SK-N-DZ (cell line): Measurements from ENCODE around the gene COASY. TPM values are rescaled to one million over a fixed set of nuclear protein-coding genes. Genes with fewer than 3 reads are reported as not detected.

Experiments
- DNase-seq: peaks from one replicate; pipeline ENCODE4 v3.0.0-alpha.2; 2015; ENCODE audit warnings: low spot score
- polyA plus RNA-seq, 2 experiments: library from polyadenylated mRNA; depleted of rRNA; stranded (reverse); fragments of >200 nt; gene quantifications; 2 replicates each; pipeline ENCODE4 v1.2.3, GENCODE V29; 2014

COASY gene
- polyA plus RNA-seq (2014; cell fraction: cytosol; rRNA removed) = 33.3 and 40.2 TPM in 2 replicates
- polyA plus RNA-seq (2014; cell fraction: nucleus; rRNA removed) = 89.3 TPM in 2 replicates

DNA sequence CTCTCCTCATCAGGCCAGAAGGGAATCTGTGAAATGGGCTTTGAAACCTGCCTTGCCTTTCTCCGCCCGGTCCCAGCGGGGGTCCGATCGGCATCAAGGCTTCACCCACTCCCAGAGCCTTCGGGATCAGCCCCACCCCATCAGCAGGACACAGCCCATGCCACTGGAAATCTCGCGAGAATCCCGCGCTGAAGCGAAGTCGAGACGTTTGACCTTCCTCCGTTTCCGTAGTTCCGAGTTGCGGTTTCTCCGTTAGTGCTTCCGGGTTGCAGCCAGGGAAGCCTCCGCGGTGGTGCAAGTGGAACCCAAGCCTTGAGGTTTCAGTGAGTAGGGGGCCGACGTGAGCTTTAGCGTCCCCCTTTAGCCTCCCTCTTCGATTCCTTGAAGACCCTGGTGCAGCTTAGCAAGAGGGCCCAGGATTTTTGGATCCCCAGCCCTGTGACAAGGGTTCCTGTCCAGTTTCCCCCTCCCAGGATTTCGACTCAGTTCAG lies at the start of gene COASY:
Gene COASY, plus strand, starts transcription at position 252 of the 491 bp plus-strand sequence. CDS start 475 bp downstream, outside the sequence.
- DNase-seq = peak; percentile 99

DNA sequence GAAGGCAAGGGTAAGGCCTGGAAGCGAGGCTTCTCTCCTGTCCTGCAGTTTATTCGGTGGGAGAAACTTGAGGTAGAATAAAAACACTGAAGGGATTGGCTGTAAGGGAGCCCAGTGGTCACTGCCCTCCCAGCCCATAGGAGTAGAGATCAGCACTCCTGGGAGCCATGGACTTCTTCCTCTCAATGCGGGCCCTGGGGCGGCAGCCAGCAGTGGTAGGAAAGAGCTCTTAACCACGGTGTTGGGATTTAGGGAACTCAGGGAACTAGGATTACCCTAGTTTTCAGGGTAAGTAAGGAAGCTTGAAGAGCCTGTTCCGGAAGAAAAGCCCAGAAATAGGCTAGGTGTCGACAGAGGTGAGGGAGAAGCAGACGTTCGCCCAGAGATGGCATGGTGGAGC lies 49.7 kb upstream of the COASY start:
- no peak for DNase-seq

DNA sequence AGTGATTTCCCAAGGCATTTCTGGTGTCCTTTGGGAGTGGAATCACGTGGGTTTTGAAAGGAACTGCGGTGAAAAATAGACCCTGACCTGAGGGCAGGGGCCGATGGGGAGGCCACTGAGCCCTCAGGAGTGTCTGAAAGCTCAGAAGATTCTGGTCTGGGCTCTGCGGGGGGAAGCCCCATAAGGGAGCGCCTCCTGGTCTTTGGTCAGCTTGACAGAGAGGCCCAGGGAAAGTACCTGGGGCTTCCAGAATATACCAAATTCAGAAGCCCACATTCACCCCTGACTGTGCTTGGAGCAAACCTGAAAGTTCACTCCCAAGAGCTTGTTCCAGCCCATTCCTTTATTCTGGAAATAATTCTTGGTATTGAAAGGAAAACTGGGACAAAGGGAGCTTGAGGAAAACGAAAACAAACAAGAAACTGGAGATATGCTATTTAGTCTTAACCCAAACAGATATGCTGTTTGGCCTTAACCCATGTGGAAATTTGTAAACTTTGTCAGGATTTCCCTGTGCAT lies 49.2 kb upstream of the COASY start:
- no peak for DNase-seq

DNA sequence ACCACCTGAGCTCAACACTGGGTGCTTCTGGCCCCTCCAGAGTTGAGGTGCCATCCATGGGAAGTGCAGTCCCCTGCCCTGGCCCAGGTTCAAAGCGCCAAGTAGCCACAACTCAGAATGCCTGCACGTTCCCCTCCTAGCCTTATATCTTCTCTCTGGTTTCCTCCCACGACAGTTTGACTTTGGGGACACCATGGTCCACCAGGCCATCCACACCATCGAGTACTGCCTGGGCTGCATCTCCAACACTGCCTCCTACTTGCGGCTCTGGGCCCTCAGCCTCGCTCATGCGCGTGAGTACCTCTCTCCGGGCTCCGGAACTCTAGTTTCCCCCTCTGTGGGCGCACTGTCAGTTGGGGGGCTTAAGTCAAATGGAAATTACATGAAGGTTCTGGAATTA lies 48.3 kb upstream of the COASY start:
- no peak for DNase-seq

DNA sequence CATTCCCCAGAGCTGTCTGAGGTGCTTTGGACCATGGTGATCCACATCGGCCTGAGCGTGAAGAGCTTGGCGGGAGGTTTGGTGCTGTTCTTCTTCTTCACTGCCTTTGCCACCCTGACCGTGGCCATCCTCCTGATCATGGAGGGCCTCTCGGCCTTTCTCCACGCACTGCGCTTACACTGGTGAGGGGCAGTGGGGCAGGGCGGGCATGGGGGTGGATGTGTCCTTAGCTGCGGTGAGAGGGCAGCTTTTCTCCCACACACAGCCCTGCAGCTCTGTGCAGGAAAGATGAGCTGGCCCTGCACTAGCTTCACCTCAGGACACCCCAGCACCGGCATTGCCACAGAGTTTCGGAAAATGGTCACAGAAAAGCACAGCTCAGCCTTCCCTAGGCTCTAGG lies 47.7 kb upstream of the COASY start:
- no peak for DNase-seq

DNA sequence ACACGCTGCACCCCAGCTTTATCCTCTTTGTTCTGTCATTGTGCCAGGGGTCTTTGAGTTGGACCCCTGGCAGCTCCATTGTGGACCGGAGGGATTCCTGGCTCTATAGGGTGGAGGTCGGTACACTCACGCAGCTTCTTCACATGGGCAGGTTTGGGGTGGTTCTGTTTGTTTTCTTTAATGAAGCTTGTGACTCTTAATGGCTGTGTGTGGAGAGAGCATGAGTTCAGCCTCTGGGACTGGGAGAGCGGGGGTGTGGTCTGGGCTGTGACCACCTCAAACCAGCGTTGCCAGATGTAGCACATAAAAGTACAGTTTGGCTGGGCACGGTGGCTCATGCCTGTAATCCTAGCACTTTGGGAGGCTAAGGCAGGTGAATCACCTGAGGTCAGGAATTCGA lies 47.1 kb upstream of the COASY start:
- no peak for DNase-seq

DNA sequence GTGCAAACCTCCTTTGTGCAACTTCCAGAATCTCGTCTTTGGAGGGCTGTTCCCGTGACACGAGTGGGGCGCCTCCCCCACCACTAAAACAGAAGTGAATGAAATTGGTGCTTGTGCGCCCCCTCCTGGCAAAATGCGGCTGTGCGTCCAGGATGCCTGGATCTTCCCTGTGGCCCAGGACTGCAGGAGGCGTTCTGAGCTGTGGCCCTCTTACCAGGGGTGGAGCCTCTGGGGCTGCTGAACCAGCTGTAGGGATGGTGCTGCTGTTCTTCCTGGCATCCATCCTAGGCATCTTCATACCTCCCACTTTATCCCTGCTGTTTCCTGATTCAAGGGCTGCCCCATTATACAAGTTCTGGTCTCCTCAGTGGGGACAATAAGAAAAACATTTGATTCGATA lies 44.4 kb upstream of the COASY start:
- DNase-seq = peak; percentile 63

DNA sequence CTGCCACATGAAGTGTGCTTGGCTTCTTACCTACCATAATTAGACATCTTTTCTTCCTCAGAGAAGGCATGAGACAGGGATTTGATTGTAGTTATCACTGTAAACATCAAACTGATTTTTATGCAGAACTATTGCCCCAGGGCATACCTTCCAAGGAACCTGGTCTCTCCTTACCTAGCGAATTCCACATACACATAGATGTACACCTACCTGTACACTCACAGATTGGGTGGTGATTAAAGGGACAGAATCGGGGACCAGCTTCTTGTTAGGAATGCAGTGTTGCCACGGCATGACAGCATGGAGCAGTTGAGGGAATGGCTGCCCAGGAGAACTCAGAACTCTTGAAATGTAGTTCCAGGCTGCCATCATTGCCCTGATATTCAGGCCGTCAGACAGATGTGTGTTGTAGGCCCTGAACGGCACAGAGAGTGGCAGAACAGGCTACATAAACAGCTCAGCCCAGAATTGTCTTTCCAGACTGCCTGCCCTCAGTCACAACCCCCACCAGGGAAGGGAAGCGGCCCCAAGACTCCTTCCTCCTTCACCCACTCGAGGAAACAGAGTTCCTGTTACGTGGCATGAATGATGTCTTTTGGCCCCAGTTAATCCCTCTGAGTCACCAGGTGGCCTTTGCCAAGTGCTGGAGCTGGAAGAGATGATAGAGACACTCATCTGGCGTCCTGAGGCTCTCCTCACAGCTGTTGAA lies 43.7 kb upstream of the COASY start:
- DNase-seq = no peak

DNA sequence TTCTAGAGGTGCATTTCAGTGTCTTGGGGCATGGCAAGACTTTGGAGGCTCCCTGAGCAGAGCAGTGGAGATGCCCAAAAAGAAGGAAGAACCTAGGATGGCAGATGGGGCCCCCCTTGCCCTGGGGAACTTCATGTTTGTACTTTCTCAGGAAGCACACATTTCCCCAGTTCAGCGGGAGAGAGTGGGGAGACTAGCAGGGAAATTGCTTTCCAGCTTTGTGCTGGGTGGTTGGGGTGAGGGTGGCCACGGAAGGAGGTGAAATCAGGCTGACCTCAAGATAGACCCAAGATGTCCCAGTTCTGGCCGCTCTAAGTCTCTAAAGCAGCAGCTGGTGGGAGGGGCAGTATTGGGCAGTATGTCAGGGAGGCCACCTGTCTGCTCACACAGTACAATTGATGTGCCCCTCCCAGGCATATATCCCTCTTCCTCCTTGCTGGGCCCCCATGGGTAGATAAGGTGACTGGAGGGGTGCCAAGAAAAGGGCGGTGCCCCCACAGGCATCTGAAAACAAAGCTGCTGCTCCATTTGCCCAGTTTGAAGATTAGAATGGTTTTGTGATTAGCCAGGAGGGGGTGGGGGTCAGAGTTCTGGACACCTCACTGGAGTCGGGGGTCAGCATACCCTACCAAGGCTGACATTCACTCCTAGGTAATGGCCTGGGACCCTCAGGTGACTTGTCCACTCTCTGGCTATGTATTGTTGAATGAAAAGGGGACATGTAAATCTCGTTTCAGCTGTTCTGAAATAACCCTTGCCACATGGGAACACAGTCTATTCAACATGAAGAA lies 43.0 kb upstream of the COASY start:
- DNase-seq = no peak

DNA sequence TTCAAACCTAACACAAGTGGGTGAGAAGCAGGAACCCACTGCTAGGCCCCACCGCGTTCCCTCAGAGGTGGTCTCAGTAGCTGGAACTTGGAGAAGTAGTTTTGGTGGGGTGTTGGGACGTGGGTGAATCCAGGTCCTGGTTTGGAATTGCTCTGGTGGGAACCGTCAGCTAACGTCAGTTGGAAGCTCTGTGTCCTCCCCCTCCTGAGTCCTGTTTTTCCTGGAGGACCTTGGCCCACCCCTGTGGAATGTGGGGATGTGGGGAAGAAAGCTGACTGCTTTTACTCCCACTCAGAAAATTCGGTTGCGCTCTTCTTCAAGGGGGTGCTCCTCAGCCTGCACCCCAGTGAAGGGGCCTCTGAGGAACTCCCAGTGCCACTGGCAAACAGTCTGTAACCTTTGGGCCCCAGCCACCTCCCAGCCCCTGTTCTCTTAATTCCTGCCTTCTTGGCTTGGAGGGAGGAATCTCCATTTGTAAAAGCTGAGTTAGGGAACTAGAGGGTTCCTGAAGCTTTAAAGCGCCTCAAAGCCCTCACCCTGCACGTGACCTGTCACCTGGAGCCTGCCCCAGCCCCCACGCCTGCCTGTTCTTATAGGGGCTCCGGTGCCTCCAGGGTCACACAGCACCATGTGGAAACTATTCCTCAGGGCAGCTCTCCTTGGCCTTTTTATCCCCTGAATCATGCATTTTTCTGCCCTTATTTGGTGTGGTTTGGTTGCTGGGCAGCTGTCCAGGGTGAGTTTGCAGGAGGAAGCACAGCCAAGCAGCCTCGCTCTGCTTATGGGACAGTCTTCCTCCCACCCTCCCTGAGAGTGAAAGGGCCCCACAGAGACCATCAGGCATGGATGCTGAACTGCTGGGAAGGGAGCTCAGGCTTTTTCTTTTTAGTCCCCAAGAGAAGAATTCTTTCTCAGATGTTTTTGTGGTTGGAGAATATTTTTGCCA lies 42.1 kb upstream of the COASY start:
- no peak for DNase-seq

DNA sequence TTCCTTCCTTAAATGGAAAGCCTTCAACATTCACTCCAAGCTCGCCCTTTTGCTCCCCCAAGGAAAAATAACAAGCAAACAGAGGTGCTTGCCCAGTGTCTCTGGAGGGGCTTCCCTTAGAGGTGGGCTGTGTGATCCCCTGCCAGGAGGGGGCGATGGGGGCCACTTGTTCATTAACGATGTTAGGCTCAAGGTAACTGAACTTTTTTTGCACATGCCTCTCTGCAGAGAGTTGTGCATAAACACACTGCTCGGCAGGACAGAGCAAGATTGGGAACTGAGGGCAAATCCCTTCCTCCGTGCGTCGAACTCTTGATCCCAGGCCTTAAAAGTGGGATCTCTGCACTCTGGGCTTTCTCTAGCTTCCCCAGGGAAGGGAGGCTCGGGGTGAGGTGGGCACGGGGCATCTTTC lies 41.4 kb upstream of the COASY start:
- no peak for DNase-seq

DNA sequence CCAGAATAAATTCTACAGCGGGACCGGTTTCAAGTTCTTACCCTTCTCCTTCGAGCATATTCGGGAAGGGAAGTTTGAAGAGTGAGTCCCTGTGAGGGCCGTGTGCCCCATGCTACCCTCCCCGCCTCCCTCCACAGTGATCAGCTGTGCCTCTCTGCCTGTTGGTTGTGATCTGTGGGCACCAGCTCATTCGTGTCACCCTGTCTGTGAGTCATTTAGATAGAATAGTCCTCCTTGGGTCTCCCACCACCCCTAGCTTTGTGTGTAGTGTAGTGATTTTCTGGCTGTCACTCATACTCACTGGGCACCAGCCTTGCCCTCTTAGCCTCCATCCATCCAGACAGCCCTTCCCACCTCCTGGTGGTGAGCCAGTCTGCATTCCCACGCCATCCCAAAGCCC lies 40.9 kb upstream of the COASY start:
- DNase-seq = no peak

DNA sequence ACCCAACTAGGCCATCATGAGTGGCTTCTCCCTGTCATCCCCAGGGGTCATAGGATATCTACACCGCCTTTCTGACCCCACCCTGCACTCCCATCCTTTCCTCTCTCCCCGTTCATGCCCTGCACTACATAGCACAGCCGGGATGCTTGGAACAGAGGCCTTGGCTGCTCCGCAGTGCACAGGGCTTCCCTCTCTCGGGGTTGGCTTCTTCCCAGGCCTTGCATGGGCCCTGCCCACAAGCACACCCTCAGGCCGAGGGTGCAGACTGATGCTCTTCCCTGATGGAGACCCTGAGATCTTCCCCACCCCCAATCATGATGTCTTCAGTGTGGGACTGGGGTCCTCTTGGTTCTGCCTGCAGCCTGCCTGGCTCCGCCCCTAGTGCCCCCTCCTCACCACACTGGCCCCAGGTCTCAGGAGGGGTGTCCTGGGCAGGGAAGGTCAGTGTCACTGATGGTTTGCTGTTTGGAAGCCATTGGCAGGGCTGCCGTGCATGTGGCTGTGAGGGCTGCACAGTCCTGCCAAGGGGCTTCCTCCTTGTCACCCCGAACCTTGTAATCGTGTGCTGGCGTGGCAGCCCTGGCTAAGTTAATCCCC lies 40.2 kb upstream of the COASY start:
- DNase-seq = no peak

DNA sequence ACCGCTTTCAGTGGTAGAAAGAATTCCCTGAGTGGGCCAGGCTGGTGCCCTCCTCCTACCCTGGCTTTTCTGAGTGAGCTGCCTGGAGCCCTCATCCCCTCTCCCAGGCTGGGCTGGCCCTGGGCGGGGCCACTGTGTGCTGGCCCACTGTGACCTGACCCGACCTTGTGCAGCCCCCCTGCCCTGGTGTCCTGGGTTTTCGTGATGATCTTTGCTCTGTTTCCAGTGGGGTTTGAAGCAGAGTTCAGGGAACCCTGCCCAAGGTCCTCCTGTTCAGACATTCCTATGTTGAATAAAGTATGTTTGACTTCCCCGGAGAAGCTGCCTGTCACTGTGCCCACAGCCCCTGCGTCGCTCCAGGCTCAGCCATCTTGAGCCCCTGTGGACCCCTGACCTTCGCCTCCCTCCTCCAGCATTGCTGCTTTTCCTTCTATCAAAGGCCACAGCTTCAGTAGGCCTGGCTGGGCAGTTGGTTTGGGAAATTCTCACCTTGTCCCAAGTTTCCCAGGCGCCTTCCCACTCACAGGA lies 39.6 kb upstream of the COASY start:
- no peak for DNase-seq

DNA sequence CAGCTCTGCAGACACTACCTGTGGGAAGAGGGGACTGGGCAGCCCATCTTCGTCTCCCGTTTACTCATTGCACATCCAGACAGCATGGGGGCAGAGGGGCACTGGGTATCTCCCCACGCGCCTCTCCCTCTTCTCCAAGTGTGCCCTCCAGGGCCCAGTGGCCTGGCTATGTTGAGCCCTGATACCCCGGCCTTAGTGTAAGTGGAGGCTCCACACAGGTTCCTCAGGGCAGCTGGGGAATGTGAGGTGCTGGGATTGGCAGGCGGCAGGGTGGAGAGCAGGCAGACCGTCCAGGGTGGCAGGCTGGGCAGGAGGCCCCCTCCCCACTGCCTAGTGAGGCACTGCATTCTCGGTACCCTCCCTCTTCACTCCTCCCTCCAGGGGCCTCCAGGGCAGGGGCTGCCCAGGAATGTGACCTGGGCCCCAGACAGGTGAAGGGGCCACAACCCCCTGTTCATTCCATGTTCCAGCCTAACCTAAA lies 39.1 kb upstream of the COASY start:
- no peak for DNase-seq

DNA sequence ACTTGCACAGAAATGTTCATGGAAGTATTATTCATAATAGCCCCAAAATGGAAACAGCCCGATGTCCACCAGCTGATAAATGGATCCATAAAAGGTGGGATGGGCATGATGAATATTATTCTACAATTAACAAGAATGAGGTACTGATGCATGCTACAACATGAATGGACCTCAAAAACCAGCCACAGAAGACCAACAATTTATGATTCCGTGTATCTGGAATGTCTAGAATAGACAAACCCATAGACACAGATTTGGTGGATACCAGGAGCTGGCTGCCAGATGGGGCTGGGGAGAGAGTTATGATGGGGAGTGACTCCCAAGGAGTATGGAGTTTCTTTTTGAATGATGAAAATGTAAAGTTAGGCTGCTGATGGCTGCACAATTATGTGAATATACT lies 36.7 kb upstream of the COASY start:
- DNase-seq = no peak

DNA sequence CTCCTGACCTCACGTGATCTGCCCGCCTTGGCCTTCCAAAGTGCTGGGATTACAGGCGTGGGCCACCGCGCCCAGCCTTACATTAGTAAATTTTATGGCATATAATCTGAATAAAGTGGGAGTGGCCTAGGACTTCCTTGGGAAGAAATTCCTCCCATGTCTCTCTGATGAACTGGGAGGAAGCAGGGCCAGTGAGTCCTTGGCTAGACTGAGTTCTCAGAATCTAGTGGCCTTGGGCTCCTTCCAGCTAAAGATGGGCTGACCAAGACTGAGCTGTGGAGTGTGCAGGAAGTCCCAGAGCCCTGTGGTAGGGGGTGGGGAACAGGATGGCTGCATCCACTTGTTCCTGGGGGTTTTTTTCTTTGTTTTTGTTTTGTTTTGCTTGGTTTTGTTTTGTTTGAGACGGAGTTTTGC lies 35.9 kb upstream of the COASY start:
- DNase-seq = no peak

DNA sequence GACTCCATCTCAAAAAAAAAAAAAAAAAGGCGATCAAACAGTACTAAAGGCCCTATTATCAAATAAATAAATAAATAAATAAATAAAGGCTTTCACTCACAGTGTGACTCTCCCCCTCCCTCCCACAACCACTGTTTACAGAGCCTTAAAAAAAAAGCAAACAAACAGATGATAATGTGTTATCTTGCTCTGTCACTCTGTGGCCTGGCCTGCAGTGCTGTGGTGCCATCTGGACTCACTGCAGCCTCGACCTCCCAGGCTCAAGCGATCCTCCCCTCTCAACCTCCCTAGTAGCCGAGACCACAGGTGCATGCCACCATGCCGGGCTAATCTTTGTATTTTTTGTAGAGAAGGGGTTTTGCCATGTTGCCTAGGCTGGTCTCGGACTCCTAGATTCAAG lies 34.0 kb upstream of the COASY start:
- DNase-seq = no peak

DNA sequence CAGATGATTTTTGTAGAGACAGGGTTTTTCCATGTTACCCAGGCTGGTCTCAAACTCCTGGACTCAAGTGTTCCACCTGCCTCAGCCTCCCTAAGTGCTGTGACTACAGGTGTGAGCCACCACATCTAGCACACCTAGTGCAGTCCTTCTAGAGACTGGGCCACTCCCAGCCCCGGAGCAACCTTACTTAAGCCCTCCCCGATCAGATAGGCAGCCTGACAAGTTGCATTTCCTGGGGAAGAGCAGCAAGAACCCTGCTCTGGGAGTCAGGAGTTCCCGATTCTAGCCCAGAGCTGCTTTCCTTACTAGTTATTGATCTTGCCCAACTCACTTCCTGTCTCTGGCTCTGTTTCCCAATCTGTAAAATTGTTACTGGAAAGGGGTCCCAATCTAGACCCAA lies 32.9 kb upstream of the COASY start:
- no peak for DNase-seq

DNA sequence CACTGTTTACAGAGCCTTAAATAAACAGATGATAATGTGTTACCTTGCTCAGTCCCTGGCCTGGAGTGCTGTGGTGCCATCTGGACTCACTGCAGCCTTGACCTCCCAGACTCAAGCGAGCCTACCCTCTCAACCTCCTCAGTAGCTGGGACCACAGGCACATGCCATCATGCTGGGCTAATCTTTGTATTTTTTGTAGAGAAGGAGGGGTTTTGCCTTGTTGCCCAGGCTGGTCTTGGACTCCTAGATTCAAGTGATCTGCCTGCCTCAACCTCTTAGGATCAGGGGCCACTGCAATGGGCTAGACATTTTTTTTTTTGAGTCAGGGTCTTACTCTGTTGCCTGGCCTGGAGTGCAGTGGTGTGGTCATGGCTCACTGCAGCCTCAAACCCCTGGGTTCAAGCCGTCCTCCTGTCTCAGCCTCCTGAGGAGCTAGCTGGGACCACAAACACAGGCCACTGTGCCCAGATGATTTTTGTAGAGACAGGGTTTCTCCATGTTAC lies 30.9 kb upstream of the COASY start:
- no peak for DNase-seq
